ENCODE data around the gene TMCO1.

GRCh38 chr1:165755393-165756010, 13.2 kb downstream of the TMCO1 start:
- TF ChIP-seq CTCF (conservative IDR thresholded peaks at IDR 0.05; ENCODE audit: low read depth, low read length) (no peak), EZH2 (IDR thresholded peaks at IDR 0.05; ENCODE audit: borderline replicate concordance, low read depth, low read length, poor library complexity, severe bottlenecking) (no peak)

Data from A673 (cell line).